GM12874 (cell line): ENCODE data around the gene VAV2.

ENCODE experiments used
- TF ChIP-seq, protein P1 (sequence below): IDR thresholded peaks from 2 replicates; pipeline ENCODE4 v1.5.1; 2011; ENCODE audit warnings: low read depth, mild to moderate bottlenecking, control low read depth, low read length, moderate library complexity; ENCODE audit not compliant: insufficient read depth

The VAV2 gene

DNA sequence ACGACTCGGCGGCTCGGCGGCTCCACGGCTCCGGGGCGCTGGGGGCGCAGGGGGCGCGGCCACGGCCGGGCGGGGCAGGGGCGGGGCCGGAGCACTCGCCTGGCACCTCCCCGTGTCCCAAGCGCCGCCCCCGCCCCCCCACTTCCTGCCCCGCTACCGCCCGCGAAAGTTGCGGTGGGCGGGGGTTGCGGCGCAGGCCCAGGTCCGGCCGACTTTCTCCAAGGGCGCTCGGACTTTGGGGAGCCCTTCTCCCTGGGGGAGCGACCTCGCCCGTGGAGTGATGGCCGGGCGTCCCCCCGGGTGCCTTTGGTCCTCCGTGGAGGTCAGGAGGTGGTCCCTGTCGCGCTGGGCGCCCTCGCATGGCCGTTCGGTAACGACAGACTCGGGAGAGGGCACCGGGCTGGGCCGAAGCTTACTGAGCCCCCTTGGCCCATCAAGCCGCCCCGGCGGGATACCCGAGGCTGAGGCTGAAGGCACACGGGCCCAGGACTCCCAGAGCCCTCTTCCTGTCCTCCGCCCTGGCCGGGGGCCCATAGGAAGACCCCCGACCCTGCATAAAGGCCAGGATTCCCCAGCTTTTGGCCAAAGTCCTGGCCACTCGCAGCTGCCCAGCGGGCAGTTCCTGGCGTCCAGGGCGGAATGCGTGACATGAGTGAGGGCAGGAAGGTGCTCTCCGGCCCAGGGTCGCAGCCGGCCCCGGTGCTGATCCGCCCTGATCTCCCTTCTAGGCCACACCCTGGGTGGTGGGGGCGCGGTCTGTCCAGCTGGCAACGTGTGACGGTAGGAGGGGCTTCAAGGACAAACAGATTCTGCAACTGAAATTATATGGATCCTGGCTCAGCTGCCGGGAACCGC, 883 bp upstream of the VAV2 start:
- TF ChIP-seq, protein P1, sequence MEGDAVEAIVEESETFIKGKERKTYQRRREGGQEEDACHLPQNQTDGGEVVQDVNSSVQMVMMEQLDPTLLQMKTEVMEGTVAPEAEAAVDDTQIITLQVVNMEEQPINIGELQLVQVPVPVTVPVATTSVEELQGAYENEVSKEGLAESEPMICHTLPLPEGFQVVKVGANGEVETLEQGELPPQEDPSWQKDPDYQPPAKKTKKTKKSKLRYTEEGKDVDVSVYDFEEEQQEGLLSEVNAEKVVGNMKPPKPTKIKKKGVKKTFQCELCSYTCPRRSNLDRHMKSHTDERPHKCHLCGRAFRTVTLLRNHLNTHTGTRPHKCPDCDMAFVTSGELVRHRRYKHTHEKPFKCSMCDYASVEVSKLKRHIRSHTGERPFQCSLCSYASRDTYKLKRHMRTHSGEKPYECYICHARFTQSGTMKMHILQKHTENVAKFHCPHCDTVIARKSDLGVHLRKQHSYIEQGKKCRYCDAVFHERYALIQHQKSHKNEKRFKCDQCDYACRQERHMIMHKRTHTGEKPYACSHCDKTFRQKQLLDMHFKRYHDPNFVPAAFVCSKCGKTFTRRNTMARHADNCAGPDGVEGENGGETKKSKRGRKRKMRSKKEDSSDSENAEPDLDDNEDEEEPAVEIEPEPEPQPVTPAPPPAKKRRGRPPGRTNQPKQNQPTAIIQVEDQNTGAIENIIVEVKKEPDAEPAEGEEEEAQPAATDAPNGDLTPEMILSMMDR = peak; percentile 49

DNA sequence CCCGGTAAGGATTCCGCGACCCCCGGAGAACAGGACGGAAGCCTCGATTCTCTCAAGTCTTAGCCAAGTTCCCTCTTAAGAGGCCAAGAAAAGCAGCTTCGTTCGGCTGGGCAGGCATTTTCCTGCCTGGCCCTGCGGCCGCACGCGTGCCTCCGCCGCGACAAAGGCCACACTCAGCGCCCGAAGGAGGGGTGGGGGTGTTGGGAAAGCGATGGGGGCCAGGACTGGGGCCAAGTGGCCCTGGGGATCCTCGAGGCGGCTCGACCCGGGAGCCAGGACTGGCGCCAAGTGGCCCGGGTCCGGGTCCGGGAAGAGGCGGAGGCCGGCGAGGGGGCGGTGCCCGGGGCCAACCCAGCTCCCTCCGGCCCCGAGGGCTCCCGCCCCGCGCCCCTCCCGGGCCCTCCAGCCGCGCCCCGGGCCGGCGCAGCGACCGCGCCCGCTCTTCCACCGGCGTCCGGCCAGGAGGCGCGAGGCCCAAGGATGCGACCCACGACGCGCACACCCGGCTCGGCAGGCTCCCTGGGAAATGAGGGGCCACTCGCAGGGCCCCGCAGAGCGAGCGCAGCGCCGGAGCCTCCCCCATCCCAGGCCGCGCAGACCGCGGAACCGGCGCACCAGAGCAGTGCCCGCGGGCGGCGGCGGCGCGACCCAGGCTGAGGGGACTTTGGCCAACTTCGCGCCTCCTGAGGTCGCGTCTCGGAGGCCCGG, 756 bp downstream of the VAV2 start:
- TF ChIP-seq, protein P1 = no peak

DNA sequence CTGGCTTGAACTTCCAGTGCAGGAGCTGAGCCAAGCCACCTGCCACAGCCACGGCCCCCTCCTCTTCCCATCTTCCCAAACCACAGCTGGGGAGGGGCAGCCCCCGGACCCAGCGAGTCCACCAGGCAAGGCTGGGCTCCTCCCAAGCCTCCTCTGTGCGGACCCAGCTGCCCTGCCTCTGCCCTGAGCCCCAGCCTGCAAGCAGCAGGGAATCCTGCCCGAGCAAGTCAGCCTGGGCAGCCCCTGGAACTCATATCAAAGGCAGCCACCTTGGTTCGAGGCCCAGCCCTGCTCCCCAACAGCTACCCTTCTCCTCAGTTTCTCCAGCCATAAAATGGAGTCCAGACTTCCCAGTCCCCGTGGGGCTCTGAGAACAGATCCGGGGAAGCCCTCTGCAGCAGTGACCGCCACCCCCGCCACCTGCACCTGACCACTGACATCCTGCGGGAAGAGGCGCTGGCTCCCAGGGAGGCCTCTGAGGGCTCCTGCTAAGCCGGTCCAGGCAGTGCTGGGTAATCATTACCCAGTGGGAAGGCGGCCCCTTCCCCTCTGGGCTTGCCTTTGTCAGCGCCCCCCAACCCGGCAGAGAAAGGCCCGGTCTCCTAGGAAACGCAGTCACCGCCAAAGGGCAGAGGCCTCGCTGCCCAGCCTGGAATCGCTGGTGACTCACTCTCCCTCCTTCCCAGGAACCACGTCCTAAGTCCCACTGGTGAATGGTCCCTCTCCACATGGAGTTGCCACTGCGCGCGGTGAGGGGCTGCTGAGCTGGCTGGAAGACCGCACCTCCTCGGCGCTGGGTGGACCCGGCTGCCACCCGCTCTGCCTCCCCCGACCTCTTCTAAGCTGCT, 1.5 kb downstream of the VAV2 start:
- TF ChIP-seq, protein P1 = no peak

DNA sequence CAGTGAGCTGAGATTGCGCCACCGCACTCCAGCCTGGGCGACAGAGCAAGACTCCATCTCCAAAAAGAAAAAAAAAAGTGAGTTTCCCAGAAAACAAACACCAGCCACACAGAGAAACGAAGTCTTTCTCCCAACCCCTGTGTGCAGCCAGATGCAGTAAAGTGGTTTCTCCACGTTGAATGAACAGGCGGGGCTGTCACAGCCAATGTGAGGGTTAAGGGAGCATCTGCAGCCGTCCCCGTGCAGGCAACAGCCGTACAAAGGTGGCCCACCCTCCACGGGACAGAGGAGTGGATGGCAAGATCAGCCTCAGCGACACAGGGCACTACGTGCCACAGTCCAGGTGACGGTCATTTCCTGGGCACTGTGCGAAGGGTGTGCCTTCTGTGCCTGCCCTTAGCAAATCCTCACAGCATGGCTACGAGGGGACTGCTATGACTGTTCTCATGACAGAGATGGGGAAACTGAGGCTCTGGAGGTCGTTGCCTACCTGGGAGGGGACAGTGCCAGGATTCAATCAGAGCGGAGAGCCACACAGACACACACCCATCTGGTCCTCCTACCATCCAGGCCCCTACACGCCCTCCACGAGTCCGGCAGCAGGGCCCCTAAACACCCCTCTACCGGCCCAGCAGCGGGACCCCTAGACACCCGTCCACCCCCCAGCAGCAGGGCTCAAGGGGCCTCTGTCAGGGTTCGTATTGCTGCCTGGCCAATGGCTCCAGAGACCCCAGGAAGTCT, 2.3 kb downstream of the VAV2 start:
- TF ChIP-seq, protein P1 = no peak

DNA sequence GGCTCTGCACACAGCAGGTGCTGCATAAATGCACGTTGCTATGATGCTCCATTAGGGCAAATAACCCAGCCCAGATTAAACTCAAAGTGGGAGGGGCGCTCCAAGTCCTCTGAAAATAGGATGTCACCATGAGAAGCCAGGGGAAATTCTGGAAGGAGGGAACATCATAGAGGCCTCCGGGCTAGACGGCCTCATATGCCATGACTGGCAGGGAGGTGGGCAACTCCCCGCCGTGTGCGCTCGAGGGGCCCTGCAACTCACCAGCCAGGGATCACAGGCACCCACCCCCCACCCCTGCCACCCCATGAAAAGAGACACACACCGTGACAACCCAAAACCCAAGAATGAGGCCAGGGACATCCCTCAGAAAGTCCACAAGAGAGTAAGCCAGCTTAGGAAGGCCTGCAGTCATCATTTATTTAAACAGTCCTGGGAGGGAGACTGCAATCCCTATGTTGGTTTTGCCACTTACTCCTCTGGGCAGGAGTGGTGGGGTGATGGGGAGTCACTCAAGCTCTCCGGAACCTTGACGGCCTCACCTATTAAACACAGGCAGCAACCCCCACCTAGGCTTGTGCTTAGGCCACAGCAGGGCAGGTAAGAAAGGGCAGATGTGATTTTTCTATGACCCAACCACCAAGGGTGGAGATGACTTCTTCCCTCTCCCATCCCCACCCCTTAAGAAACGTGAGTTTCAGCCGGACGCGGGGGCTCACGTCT, 4.0 kb downstream of the VAV2 start:
- TF ChIP-seq, protein P1 = no peak

DNA sequence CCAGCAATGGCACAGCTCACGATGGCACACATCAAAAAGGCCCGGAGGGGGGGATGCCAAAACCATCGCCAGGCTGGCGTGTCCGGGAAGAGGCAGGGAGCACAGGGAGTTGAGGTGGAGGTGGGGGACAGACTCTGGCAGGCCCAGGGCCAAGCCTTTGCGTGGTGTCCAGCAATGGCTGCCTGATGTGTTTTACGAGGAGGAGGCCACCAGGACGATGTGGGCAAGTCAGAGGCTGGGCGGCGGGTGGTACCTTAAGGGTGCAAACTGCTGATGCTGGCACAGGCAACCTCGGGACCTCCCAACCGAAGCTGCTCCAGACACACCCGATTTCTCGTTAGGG, 4.7 kb downstream of the VAV2 start:
- TF ChIP-seq, protein P1 = no peak
